ENCODE data around the gene FAM120AOS. TPM values are rescaled to one million over a fixed set of nuclear protein-coding genes. Genes with fewer than 3 reads are reported as not detected.

FAM120AOS gene
- total RNA-seq, 1 experiment from 2014 or later = 31.2 TPM

GRCh38 chr9:93463638-93464248 lies 10.4 kb upstream of the FAM120AOS start:
- Histone ChIP-seq H3K4me2 (ENCODE audit: low read length) (no peak overlapping the region), H3K9ac (ENCODE audit: low read length) (no peak overlapping the region), H3K27ac (ENCODE audit: low read depth, low read length) (no peak overlapping the region), H3K27me3 (ENCODE audit: insufficient read depth, low read length) (no peaks in the 10 kb centered on the region), H3K36me3 (ENCODE audit: control insufficient read depth in 1 of 2, insufficient read depth in 2 of 2, low read length in 2 of 2) (no peaks in the 10 kb centered on the region), H3K4me1 (ENCODE audit: control insufficient read depth in 1 of 2, insufficient read depth in 2 of 2, low read length in 2 of 2) (peaks cover 12 to 20% of the 10 kb centered on the region in 2 experiments), H4K20me1 (ENCODE audit: insufficient read depth) (peaks cover 33% of the 10 kb centered on the region; the same call in 1 of the 2 replicates), H3K9me2 (ENCODE audit: insufficient read depth) (no peaks in the 10 kb centered on the region), H2AFZ (ENCODE audit: low read depth, low read length, poor library complexity, severe bottlenecking) (no peak overlapping the region), H3K79me2 (ENCODE audit: insufficient read depth, low read length) (peaks cover 100% of the 10 kb centered on the region), H3K9me3 (ENCODE audit: control insufficient read depth in 1 of 2, insufficient read depth in 1 of 2, low read depth in 1 of 2, low read length in 2 of 2) (no peaks in the 10 kb centered on the region), H3K4me3 (replicated peaks in 1 of 2; ENCODE audit: low read depth in 1 of 2, low read length in 2 of 2) (no peak overlapping the region)
- ChIA-PET CTCF (no interaction called here), POLR2A (interaction anchor here (2.0 kb wide), 1 partner anchor 10 kb away, joined by 6 read pairs; the partner anchor contains the start of gene FAM120AOS), RAD21 (ENCODE audit: low non-redundant PET in 1 of 2, low total read pairs in 2 of 2, uncharacterized antibody in 2 of 2, unreplicated experiment in 2 of 2) (no interaction called here)
- DNase-seq (ENCODE audit: low read depth, low spot score) (no peak), ATAC-seq (no peak)
- intact Hi-C loops (cut with micrococcal nuclease) = no loop called here
- BruUV-seq (replicated peaks) = no TSS peak
- no peak for TF ChIP-seq FOSL1 (IDR thresholded peaks at IDR 0.05; ENCODE audit: low read depth)
- no peak for TF ChIP-seq ELF1 (IDR thresholded peaks at IDR 0.05; ENCODE audit: borderline replicate concordance, low read depth)
- TF ChIP-seq CTCF (IDR thresholded peaks at IDR 0.05 in 2 of 3, conservative IDR thresholded peaks at IDR 0.05 in 1 of 3; ENCODE audit: borderline replicate concordance in 1 of 3, insufficient read depth in 1 of 3, low read depth in 2 of 3, low read length in 2 of 3) = no peak
- no peak for TF ChIP-seq SP1 (IDR thresholded peaks at IDR 0.05; ENCODE audit: low read depth)
- TF ChIP-seq CEBPB (IDR thresholded peaks at IDR 0.05; ENCODE audit: low read depth) = no peak
- no peak for TF ChIP-seq ATF3 (IDR thresholded peaks at IDR 0.05)
- TF ChIP-seq EGR1 (IDR thresholded peaks at IDR 0.05; ENCODE audit: low read depth) = no peak
- TF ChIP-seq ZFX (IDR thresholded peaks at IDR 0.05) = no peak
- no peak for TF ChIP-seq EZH2phosphoT487 (IDR thresholded peaks at IDR 0.05; ENCODE audit: borderline replicate concordance)
- no peak for TF ChIP-seq RAD21 (IDR thresholded peaks at IDR 0.05; ENCODE audit: low read depth)
- TF ChIP-seq TCF7L2 (IDR thresholded peaks at IDR 0.05; ENCODE audit: borderline replicate concordance, extremely low read depth, insufficient read depth, insufficient read length) = no peak
- TF ChIP-seq ZNF274 (IDR thresholded peaks at IDR 0.05; ENCODE audit: low read depth, low read length) = no peak
- no peak for TF ChIP-seq POLR2AphosphoS5 (IDR thresholded peaks at IDR 0.05; ENCODE audit: low read depth, low read length)
- TF ChIP-seq, protein P1, sequence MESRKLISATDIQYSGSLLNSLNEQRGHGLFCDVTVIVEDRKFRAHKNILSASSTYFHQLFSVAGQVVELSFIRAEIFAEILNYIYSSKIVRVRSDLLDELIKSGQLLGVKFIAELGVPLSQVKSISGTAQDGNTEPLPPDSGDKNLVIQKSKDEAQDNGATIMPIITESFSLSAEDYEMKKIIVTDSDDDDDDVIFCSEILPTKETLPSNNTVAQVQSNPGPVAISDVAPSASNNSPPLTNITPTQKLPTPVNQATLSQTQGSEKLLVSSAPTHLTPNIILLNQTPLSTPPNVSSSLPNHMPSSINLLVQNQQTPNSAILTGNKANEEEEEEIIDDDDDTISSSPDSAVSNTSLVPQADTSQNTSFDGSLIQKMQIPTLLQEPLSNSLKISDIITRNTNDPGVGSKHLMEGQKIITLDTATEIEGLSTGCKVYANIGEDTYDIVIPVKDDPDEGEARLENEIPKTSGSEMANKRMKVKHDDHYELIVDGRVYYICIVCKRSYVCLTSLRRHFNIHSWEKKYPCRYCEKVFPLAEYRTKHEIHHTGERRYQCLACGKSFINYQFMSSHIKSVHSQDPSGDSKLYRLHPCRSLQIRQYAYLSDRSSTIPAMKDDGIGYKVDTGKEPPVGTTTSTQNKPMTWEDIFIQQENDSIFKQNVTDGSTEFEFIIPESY (IDR thresholded peaks at IDR 0.05; ENCODE audit: extremely low read depth, insufficient replicate concordance, low read length) = no peak
- TF ChIP-seq SIN3A (IDR thresholded peaks at IDR 0.05; ENCODE audit: low read depth) = no peak
- no peak for TF ChIP-seq POLR2A (IDR thresholded peaks at IDR 0.05; ENCODE audit: borderline replicate concordance, extremely low read depth, insufficient read depth, insufficient read length)
- TF ChIP-seq, protein P2, sequence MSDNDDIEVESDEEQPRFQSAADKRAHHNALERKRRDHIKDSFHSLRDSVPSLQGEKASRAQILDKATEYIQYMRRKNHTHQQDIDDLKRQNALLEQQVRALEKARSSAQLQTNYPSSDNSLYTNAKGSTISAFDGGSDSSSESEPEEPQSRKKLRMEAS (IDR thresholded peaks at IDR 0.05) = no peak
- TF ChIP-seq CBX3 (IDR thresholded peaks at IDR 0.05; ENCODE audit: low read depth) = no peak

Data from HCT116 (cell line).